A673 (cell line): ENCODE measurements around the gene POLR1H. TPM values are rescaled to one million over a fixed set of nuclear protein-coding genes. Genes with fewer than 3 reads are reported as not detected.

Experiments used
- BruUV-seq: library from RNA; stranded (reverse); fragments of 400-500 nt; replicated peaks from 2 replicates; lab custom pipeline; 2021; lab: Mats Ljungman, UMichigan
- CTCF ChIA-PET: fragments of 300-600 bp; sonication (Branson Sonifier 250); formaldehyde crosslinking; loops from one replicate; lab custom pipeline; 2022; ENCODE audit warnings: antibody characterized with exemption; lab: Charles Lee
- POLR2A ChIA-PET: fragments of 300-600 bp; sonication (Branson Sonifier 250); formaldehyde crosslinking; loops from one replicate; lab custom pipeline; 2022; ENCODE audit warnings: antibody characterized with exemption; ENCODE audit not compliant: low non-redundant PET; lab: Charles Lee
- DNase-seq: peaks from one replicate; pipeline ENCODE4 v3.0.0-alpha.2; 2015; ENCODE audit warnings: low spot score
- H3K27ac ChIP-seq: fragments of 200-600 bp; sonication (generic); 2 replicates; pipeline ENCODE4 v1.5.1; 2016; ENCODE audit warnings: mixed run types, low read depth, mild to moderate bottlenecking, mixed read lengths, antibody characterized with exemption, low read length; ENCODE audit not compliant: poor library complexity, severe bottlenecking
- H3K27me3 ChIP-seq: fragments of 200-600 bp; sonication (generic); replicated peaks from 2 replicates; pipeline ENCODE4 v1.6.1; 2017; ENCODE audit warnings: mixed run types, low read depth, mild to moderate bottlenecking, mixed read lengths, antibody characterized with exemption, low read length; ENCODE audit not compliant: insufficient read depth, poor library complexity
- H3K36me3 ChIP-seq: fragments of 200-600 bp; sonication (generic); 2 replicates; pipeline ENCODE4 v1.6.1; 2016; ENCODE audit warnings: mixed run types, mild to moderate bottlenecking, mixed read lengths, antibody characterized with exemption, low read length; ENCODE audit not compliant: insufficient read depth, poor library complexity, severe bottlenecking
- H3K4me1 ChIP-seq: fragments of 200-600 bp; sonication (generic); 2 replicates; pipeline ENCODE4 v1.6.1; 2017; ENCODE audit warnings: mixed run types, mild to moderate bottlenecking, mixed read lengths, antibody characterized with exemption, low read length; ENCODE audit not compliant: insufficient read depth, poor library complexity, severe bottlenecking
- H3K4me3 ChIP-seq: fragments of 200-600 bp; sonication (generic); 2 replicates; pipeline ENCODE4 v1.5.1; 2016; ENCODE audit warnings: low read depth, mixed run types, mild to moderate bottlenecking, mixed read lengths, low read length; ENCODE audit not compliant: poor library complexity, severe bottlenecking
- H3K9me3 ChIP-seq: fragments of 200-600 bp; sonication (generic); 2 replicates; pipeline ENCODE4 v1.6.1; 2016; ENCODE audit warnings: mixed run types, low read depth, mild to moderate bottlenecking, mixed read lengths, antibody characterized with exemption, low read length; ENCODE audit not compliant: poor library complexity, severe bottlenecking
- CTCF ChIP-seq: fragments of 300-800, 200-600 bp; sonication (generic); conservative IDR thresholded peaks from 2 replicates; pipeline ENCODE4 v1.5.1; 2017; ENCODE audit warnings: low read depth, mild to moderate bottlenecking, antibody characterized with exemption, low read length, moderate library complexity, mixed read lengths
- EZH2 ChIP-seq: fragments of 200-600 bp; sonication (generic); IDR thresholded peaks from 2 replicates; pipeline ENCODE4 v1.6.1; 2017; ENCODE audit warnings: borderline replicate concordance, low read depth, mild to moderate bottlenecking, mixed read lengths, antibody characterized with exemption, low read length; ENCODE audit not compliant: poor library complexity, severe bottlenecking
- intact Hi-C: fragments of 100-400 bp; cut with micrococcal nuclease; formaldehyde crosslinking; loops from one replicate; pipeline ENCODE4 v1.10.0; 2022; ENCODE audit not compliant: unreplicated experiment
- total RNA-seq: library from RNA; stranded (reverse); gene quantifications from 2 replicates; pipeline ENCODE4 v1.2.3, GENCODE V29; 2021

The POLR1H gene
- total RNA-seq, 1 experiment from 2014 or later, result 30.9 TPM

- no TSS peak for BruUV-seq
- Histone ChIP-seq H3K27ac (no peak overlapping the region), H3K4me1 (no peaks in the 10 kb centered on the region), H3K4me3 (no peak overlapping the region), H3K9me3 (no peaks in the 10 kb centered on the region), H3K27me3 (peaks cover 65% of the 10 kb centered on the region), H3K36me3 (no peaks in the 10 kb centered on the region)
- no peak for DNase-seq
- TF ChIP-seq EZH2 (no peak), CTCF (no peak)
- POLR2A ChIA-PET, result interaction anchor here (0.7 kb wide), 1 partner anchor 8 kb away, joined by 3 read pairs; no protein-coding TSS in a partner anchor
- intact Hi-C loops, result no loop called here
- CTCF ChIA-PET, result interaction anchor here (0.7 kb wide), 1 partner anchor 38 kb away, joined by 5 read pairs; no protein-coding TSS in a partner anchor
Observed at GRCh38 chr6:30093951-30094661, 33.0 kb downstream of the POLR1H start.

DNA sequence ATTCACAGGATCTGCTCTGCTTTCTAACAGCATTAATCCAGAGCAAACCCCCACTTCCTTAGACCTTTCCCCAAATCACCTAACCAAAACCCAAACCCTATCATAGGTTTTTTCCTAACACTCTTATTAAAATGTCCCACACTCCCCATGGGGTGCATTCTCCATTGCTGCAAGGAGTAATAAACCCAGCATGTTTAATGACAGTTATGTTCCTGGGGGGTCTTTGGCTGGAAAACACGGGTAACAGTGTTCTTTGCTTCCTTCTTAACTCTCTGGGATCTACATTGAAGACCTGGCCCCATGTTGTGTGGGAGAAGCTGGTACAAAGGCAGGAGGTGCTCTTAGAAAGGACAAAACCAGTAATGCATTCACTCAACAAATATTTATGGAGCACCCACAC is 35.8 kb downstream of the POLR1H start:
- Histone ChIP-seq H3K9me3 (no peaks in the 10 kb centered on the region), H3K36me3 (no peaks in the 10 kb centered on the region), H3K4me3 (no peak overlapping the region), H3K27me3 (peaks cover 82% of the 10 kb centered on the region), H3K27ac (no peak overlapping the region), H3K4me1 (peaks cover 12% of the 10 kb centered on the region)
- POLR2A ChIA-PET, result no interaction called here
- no peak for DNase-seq
- no TSS peak for BruUV-seq
- CTCF ChIA-PET, result interaction anchor here (0.7 kb wide), 1 partner anchor 34 kb away, joined by 11 read pairs; no protein-coding TSS in a partner anchor
- TF ChIP-seq EZH2, result no peak
- TF ChIP-seq CTCF, result no peak
- intact Hi-C loops, result no loop called here

DNA sequence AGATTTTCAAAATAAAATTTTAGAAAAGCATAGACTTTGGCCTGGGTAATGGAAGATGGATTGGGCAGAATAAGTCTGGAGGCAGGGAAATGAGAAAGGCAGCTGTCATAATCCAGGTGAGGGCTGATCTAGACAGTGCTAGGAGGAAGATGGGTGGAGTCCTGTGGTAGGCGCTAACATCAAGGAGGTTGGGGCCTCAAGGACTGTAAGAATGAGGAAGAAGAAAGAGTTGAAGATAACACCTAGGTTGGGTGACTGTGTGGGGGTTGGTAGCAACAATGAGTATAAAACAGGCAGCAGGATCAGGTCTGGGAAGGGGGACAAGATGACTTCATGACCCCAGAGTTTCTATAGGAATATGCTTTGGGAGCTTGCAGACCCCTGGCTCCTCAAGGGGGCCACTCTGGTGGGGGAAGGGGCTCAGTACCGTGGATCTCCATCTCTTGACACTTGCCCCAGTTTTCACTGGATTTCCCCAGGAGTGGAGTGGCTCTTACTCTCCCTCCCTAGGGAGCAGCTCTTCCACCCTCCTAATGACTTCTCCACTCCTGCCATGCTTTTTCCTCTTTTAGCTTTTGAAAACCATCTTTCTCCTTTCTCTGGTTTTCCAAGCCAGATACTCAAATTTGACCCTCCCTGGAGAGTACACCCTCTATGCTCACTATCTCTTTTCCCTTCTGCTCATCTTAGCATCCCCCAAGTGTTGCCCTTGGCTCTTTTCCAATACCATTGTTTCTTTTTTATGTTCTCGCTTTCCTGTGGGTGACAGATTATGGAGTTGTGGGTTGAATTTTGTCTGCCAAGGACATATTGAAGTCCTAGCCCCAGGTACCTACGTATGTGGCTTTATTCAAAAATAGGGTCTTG is 37.1 kb downstream of the POLR1H start:
- H3K27ac ChIP-seq, result no peak overlapping the region
- no peak overlapping the region for H3K4me3 ChIP-seq
- H3K4me1 ChIP-seq, result peaks cover 18% of the 10 kb centered on the region
- TF ChIP-seq EZH2, result no peak
- TF ChIP-seq CTCF, result no peak
- POLR2A ChIA-PET, result no interaction called here
- no peaks in the 10 kb centered on the region for H3K36me3 ChIP-seq
- no peaks in the 10 kb centered on the region for H3K9me3 ChIP-seq
- peaks cover 78% of the 10 kb centered on the region for H3K27me3 ChIP-seq
- no TSS peak for BruUV-seq
- intact Hi-C loops, result no loop called here
- DNase-seq, result no peak
- CTCF ChIA-PET, result no interaction called here
